Coronary artery (tissue), 2 donors: Measurements from ENCODE around the gene HAX1.

Source experiments
- DNase-seq: peaks from one replicate; pipeline ENCODE4 v3.0.0-alpha.2; 2017; ENCODE audit warnings: low spot score
- H3K27ac ChIP-seq, 2 donors: fragments of 200-600 bp; sonication (generic); one replicate each; pipeline ENCODE4 v1.5.1; 2016 to 2019
- H3K4me3 ChIP-seq: fragments of 200-600 bp; sonication (generic); 2 replicates; pipeline ENCODE4 v1.5.1; 2016; ENCODE audit warnings: mild to moderate bottlenecking, moderate library complexity
- CTCF ChIP-seq: fragments of 200-600 bp; sonication (generic); IDR thresholded peaks from one replicate; pipeline ENCODE4 v1.5.1; 2019; ENCODE audit warnings: antibody characterized with exemption

The HAX1 gene

GRCh38 chr1:154324669-154325582 is 52.5 kb downstream of the HAX1 start, which contains the start of gene ATP8B2:
Gene ATP8B2 (plus strand): TSS chr1:154325525. CDS start chr1:154328142, 2,617 bp downstream.
- peak within 1 kb of the TSS; percentile 98 to 100 for H3K27ac ChIP-seq
- TF ChIP-seq CTCF = peak; percentile 92
- DNase-seq = peak; percentile 88

More at GRCh38 chr1:154324669-154325582, 52.5 kb downstream of the HAX1 start, which contains the start of gene ATP8B2:
- H3K4me3 ChIP-seq = peak within 1 kb of the TSS; percentile 84
